Activated CD8-positive, alpha-beta memory T cell treated with anti-CD3 and anti-CD28 coated beads for 4 hours (primary cell): Measurements from ENCODE around the gene DOCK7.

Source experiments
- DNase-seq, 2 donors: peaks; one replicate each; pipeline ENCODE4 v3.0.0-alpha.2; 2020; ENCODE audit warnings: low read depth in 2 of 2

Gene DOCK7

DNA sequence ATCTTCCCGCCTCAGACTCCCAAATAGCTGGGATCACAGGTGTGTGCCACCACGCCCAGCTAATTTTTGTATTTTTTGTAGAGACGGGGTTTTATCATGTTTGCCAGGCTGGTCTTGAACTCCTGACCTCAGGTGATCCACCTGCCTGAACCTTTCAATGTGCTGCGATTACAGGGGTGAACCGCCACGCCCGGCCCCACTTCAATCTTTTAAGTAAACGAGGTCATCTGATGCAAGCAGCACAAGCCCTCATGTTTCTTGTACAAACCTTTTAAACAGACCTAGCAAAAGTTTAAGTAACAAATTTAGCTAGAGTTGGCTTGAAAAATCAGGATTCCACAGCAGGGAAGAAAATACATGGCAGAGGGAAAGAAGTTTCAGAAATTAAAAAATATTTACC, 272.5 kb downstream of the DOCK7 start:
- no peak for DNase-seq

DNA sequence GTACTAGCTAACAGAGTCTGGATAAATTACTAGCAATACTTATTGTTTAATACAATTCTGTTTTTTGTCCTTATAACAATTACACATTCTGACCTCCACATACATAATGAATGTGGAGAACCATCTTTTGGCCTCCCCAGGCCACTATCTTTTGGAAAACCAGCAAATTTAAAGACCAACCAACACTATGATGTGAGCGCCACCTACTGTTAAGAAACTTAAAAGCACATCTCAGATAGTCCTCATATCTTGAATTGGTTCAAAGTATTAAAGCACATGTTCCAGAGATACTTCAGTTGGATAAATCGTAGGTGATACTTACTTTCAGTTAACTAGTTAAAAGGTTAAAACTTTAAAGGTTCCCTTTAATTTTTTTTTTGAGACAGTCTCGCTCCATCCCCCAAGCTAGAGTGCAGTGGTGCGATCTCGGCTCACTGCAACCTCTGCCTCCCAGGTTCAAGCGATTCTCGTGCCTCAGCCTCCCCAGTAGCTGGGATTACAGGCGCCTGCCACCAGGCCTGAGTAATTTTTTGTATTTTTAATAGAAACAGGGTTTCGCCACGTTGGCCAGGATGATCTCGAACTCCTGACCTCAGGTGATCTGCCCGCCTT, 280.7 kb downstream of the DOCK7 start:
- no peak for DNase-seq

DNA sequence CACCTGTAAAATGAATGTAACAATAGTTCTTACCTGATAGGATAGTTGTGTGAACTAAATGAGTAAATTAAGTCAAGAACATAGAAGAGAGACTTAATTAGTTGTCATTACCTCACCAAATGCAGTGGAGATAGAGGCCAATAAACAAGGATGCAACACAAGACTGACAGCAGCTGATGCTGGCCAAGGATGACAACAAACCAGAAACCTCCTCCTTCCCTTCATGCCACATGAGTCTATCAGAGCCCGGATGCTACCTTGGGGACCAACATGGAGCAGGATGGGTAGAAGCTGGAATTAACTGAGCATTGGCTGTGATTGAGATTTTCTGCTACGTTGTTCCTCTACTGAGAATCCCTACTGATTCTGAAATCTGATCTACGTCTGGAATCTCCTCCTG, 281.6 kb downstream of the DOCK7 start:
- no peak for DNase-seq

- DNase-seq = no peak
These were observed 282.9 kb downstream of the DOCK7 start for GRCh38 chr1:62405247-62405646.
